CD4-positive, alpha-beta T cell treated with Interleukin-1 beta for 1 hour (primary cell): ENCODE results near the gene RNF157.

Experiments used
- DNase-seq, 2 donors: peaks; one replicate each; pipeline ENCODE4 v3.0.0-alpha.2; 2020 to 2022

RNF157 gene

DNA sequence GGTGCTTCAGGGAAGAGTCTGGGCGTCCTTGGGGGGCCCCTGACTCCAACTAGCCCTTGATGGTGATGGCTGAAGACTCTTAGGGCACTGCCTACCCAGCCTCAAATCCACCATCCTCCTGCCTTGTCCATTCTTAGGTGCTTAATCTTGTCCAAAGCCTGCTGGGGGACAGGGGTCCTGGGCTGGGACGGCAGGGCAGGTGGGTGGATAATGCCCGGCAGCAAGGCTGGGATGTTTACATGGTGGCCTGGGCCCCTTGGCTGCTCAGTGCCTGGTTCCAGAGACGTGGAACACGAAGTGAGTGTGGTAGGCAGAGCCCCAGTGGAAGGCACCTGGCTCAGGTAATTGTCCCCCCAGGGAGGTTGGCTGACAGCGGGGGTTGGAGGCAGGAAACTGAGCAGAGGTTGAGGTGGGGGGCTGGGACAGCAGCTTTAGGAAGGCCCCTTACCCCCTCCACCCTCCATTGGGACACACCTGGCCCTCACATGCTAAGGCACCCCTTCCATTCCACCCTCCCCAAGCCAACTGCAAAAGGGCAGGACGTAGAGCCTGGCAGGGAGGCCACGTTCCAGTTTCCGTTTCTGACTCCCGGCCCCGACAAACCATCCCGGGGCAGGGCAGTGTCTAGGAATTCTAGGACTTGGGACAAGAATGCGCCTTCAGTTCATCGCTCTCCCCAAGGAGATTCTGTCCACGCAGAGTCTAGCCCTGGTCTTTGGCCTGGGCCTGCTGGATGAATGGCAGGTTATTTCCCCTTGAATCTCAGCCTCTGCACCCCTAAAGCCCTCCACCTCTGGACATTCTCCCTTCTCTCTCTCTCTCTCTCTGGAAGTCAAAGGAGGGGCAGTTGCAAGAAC, 101.2 kb downstream of the RNF157 start:
- DNase-seq, result no peak

DNA sequence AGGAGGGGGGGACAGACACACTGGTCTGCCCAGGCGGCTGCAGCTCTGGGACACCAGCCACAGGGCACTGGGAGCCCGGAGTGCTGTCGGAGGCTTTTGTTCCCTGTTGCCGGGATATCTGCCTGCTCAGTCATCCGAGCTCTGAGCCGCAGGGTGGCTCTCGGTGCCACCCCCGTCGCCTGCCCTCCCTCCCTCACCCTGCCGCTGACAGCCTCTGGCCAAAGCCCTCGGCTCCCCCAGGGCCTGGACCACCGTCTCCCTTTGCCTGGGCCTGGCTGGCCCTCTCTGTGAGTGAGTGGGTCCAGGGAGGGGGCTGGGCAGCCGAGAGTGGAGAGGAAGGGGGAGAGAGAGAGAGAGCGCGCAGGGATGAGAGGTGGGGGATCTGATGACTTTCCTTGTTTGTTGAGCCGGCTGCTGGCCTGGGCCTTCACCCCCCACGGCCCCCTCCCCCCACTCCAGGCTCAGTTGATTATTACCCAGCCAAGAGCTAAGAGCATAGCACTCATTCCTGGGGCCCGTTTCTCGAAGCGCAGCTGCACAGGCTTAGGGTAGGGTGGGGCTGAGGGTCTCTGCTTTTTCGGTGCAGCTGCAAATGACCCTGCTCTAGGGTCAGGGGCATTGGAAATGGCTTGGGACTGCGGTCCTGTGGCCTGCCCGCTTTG, 101.9 kb downstream of the RNF157 start:
- DNase-seq, result no peak

DNA sequence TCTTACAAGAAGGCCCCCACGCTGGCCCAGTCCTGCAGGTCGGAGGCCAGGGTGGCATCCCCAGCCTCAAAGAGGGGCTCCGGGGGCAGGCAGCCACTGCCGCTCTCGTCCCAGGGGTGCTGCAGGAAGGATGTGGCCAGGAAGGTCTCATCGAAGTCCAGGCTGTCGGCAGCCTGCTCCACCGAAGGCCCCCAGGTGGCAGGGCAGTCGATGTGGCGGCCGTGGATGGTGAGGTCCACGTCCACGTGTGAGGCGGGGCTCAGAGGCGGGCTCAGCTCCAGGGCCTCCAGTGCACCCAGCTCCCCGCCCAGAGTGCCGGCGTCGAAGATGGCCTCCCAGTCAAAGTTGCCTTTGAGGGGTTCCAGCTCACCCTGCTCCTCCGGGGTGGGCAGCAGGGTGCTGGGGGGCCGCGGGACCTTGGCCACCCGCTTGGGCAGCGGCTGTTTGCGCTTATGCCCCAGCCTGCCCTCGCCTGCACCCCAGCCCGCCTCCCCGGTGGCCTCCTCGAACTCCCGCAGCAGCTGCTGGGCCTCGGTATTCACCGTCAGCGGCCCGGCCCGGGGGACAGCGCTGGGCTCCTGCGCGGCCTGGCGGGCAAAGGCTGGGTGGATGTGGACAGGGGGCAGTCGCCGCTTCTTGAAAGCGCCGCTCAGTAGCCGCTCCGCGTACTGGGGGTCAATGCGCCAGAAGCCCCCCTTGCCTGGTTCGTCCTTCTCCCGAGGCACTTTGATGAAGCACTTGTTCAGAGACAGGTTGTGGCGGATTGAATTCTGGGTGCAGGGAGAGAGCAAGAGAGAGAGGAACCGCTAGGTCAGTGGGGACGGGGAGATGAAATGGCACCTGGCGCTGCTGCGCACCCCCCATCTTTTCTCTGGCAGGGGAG, 102.7 kb downstream of the RNF157 start:
- DNase-seq, result no peak

DNA sequence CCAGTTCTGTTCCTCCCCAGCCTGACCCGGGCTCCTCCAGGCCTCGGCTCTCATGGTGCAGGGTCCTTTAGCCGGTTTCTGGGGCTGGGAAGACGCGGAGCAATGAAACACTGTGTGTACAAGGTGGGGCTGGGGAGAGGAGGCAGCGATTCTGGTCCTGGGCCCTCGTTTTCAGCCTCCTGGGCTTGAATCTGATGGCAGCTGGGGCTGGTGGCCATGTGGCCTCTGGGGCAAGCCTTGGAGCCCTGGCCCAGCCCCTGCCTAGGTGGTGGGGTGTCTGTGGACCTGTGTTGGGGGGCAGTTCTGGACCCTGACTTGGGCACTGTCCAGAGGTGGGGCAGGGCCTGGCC, 103.3 kb downstream of the RNF157 start:
- no peak for DNase-seq

DNA sequence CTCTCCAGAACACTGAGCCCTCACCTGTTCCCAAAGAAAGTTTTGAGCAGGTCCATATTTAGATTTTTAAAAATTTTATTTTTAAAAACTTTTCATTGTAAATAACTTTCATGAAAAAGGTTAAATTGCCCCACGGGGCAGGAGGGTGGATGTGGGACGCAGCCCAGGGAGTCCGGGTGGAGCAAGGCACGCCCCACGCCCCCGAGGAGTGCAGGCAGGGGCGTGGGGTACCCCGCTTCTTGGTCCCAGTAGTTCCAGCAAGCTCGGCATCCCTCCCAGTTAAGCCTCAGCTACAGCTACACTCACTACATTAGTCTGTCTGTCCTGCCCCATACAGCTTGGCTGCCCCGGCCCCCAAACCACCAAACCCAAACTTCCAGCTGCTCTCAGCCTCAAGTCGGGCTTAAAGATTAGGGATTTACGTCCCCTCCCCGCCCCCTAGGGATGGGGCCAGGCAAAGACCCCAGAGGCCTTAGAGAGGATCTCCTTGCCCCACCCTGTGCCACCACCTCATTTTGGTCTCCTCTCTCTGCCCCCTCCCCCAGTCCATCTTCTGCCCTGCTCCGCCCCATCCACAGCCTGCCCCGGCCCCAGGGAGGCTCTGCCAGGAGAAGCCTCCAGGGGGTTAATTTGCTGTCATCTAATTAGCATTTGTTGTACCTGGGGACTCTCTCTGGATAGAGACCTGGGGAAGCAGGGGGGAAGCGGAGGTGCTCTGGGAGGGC, 103.9 kb downstream of the RNF157 start:
- DNase-seq, result no peak

DNA sequence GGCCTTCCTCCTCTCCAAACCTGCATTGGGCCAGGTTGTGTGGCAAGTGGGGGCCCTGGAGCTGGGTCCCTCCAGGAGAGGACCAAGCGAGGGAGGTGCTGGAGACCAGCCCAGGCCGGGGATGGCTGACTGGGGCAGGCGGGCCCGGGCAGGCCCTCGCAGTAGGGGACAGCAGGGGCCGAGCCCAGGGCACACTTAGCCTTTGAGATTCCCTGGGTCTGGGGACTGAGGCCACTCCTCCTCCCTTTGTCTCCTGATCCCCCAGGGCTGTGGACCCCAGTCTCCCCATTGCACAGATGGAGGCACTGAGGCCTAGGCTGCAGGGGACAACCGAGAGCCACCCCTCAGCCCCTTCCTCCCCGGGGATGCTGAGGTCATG, 104.5 kb downstream of the RNF157 start:
- no peak for DNase-seq

DNA sequence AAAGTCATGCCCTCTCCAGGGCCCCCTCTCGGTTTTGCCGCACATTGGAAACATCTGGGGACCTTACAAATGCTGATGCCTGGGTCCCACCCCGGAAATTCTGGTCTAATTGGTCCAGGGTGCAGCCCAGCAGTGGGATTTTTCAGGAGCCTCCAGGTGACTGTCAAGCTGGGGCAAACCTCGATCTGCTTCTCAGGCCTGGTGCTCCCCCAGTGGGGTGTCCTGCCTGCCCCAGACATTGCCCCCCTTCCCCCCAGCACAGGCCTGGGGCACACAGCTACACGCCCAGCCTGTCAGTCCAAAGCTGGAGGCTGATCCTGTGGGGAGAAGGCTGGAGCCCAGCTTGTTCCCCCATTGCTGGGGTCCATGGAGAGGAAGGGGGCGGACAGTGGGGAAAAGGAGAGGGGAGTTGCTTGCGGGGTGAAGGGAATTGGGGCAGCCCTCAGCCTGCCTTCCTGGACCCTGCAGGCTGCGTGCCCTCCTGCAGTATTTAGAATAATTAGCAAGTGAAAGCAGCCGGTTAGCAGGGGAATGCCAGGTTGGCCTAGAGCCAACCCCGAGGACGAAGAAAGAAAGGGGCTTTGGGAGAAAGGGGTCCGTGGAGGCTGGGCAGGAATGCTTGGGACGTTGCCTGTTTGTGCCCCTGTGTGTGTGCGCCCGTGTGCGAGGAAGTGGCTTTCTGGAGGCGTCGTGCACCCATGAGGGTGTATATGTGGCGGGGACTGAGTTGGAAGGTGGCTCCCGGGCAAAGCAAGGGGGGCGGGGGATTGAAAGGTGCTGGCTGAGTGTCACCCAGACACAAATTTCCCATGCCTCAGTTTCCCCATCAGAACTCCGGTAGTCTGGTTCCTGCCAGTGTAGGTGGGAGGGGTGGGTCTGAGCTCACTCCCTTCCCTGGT, 105.1 kb downstream of the RNF157 start:
- DNase-seq, result no peak

DNA sequence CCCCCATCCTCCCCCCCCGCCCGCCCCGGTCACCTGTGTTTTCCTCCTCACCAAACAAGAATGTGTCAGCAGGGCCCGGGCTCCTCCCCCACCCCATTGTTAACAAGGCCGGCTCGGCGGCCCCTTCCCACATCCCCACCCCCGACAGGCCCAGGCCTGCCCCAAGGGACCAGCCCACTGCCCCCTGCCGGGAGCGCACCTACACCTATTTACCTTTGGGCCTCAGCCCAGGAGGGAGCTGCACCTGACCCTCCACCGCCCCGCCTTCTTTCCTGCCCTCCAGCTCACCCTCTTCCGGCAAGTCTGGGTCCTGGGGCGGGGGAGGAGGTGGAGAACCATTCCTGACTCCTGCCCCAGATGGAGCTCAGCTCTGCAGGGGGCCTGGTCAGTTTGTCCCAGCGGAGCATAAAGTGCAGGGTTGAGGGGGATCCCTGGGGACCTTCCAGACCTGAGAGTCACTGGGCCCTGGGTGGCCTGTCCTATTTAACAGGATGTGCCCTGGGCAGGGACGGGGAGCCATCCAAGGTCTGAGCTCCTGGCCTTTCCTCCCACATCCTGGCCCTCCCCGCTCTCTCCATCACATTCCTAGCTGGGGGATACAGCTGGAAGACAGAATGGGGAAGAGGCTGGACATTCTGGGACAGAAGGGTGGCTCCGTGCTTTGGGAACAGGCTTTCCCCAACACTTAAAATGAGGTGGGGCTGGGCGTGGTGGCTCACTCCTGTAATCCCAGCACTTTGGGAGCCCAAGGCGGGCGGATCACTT, 107.5 kb downstream of the RNF157 start:
- DNase-seq, result no peak

DNA sequence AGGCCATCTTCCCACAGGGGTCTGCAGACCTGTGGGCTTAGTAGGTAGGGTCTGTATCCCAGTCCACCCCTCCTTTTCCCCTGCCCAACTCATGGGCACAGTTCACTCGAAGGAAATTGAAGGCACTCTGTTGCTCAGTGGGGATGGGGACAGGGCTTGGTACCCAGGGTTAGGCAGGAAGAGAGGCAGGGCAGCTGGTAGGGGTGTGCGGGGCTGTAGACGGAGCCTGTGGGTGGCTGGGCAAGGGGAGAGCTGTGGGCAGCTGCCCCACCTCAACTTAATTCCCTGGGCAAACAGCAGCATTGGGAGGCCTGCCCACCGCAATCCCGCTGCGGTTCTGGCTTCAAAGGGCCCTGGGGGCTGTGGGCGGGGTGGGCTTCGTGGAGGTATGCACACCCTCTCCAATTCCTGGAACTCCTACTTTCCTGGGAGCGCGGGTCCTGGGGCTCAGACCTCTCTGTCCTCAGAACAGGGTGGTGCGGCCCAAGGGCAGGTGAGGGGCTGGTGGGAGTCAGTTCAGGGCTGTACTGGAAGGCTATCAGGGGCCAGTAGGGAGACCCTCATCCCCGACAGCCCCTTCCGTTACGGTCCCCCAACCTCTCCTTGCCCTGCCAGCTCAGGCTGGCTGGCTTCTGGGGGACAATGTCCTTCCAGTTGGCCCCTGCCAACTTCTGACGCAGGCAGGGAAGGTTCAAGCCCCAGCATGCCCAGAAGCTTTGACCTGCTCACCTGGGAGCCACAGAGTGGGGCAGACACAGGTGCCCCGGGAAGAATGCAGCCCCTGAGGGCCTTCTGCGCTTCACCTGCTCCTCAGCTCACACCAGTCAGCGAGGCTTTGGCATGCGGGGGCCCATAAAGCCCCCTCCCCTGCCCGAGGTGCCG, 108.4 kb downstream of the RNF157 start:
- DNase-seq, result no peak

DNA sequence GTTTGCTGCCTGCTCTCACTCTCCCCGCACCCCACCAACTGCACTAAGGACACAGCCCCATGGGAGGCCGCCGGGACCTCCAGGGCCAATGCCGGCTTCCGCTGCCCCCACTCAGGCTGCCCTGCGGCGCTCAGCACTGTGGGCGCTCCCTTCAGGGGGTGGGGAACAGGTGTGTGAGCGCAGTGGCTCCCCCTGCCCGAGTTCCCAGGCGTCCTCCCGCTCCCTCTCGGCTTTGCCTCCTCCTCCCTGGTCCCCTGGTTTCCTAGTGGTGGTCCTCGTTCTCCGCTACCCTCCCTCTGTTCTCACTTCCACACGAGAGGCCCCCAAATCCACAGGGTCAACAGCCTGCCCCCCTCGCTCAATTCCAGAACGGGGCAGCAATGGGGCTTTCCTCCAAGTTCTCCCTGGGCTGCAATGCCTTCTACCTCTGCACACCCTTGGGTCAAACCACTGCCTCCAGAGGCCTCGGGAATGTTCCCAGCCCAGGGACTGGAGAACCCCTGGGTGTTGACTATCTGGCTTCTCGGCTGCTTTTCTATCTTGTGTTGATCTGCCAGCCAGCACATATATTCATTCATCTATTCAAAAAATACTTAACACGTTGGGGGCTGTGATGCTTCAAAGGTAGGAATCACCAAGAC, 109.1 kb downstream of the RNF157 start:
- DNase-seq, result no peak

DNA sequence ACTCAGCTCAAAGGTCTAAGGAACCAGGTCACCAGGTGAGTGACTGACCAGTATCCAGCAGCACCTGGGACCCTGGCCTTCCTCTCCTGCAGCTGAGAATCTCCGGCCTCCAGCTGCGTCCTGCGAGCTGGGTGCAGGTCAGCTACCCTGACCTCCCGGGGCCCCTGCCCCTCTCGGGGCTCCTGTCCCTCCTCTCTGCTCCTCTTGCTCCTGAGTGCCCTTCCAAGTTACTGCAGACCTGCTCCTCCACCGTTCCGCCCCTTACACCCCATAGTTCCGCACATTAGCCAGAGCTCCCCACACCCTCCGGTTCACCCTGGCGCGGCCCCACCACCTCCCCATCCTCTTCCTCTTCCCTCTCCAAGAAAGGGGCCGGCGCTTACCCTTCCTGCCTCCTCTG, 109.8 kb downstream of the RNF157 start:
- DNase-seq, result no peak

DNA sequence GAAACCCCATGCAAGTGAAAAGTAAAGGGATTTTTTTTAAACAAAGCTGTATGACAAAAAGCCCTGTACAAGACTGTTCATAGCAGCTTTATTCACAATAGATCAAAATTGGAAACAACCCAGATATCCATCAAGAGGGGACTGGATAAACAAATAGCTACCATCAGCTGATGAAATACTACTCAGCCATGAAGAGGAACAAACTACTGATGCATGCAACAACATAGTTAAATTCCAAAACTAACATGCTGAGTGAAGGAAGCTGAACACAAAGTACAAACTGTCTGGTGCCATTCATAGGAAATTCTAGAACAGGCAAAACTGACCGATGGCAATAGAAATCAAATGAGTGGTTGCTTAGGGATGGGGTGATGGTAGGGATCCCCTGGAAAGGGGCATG, 114.4 kb downstream of the RNF157 start:
- no peak for DNase-seq

DNA sequence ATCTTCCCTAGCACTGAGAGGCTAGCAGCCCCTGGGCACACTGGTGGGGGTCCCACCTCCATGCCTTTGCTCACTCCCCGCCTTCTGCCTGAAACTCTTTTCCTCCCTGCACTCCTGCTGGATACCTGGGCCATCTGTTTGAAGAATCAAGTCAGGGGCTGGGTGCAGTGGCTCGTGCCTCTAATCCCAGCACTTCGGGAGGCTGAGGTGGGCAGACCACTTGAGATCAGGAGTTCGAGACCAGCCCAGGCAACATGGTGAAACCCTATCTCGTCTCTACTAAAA, 115.0 kb downstream of the RNF157 start:
- DNase-seq, result no peak

DNA sequence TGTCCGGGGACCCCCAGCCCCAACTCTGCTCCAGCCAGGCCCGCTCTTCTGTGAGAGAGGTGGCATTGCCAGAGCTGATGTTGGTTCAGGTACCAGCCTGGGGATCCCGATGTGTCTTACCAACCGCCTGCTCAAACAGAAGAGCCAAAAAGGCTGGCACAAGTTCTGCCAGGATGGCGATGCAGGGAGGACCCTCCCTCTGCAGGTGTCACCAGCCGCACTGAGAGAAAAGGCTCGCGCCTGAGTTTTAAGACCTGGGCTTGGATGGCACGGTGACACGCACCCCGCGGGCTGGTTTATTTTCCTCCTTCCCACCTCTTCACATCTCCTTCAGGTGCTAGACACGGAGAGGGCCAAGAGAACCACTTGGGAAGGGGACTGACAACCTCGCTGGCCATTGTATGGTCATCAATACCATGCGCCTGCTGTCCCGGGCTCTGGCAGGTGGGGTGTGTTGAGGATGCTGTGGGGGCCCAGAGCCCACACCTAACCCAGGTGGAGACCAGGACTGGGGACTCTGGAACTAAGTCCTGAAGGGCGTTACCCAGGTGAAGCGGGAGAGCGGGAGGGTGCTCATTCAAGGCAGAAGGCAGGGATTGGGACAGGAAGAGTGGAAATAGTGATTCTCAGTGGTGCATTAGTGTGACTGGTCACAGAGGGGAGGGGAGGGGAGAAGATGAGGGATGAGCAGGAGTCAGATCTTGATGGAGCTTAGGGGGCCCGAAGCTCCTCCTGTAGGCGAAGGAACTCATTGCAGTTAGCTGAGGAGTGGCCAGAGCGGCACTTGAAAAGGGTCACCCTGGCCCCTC, 115.5 kb downstream of the RNF157 start:
- DNase-seq, result no peak

DNA sequence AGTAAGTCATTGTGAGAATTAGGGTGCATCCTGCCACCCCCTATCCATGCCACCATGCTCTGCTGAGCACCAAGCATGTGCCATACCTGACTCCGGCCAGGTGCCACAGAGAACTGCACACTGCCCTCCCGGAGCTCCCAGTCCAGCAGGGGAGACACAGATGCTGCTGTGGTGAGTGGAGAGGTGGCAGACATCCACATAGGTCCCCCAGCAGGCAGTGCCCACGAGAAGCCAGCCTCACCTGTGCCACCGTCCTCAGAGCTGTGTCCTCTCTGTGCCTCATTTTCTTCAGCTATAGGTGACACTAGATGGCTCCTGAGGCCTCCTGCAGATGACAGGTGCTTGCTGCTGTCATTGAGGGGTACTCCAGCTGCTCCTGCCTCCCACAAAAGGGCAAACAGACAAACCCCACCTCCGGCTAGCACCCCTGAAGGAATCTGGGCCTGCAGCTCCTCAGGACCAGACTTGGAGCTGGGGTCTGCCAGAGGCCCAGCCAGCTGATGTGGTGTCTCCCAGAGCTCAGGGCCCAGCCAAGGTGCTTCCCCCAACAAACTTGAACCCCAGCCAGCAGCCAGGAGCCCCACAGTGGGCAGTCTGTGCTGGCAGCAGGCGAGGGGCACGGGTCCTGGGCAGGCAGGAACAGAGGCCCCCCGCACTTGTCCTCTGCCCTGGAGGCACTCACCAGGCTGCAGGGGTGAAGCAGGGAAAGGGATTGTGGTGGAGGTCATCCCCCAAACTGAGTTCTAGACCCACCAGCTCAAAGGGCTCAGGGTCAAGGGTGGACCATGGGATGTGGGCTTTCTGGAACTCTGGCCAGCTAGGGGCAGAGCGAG, 116.3 kb downstream of the RNF157 start:
- DNase-seq, result no peak

DNA sequence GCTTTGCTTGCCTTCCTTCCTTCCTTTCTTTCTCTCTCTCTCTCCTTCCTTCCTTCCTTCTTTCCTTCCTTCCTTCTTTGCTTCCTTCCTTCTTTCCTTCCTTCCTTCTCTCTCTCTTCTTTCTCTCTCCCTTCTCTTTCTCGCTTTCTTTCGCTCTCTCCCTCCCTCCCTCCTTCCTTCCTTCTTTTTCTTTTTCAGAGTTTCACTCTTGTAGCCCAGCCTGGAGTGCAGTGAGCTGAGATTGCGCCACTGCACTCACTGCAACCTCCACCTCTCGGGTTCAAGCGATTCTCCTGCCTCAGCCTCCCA, 117.1 kb downstream of the RNF157 start:
- no peak for DNase-seq

DNA sequence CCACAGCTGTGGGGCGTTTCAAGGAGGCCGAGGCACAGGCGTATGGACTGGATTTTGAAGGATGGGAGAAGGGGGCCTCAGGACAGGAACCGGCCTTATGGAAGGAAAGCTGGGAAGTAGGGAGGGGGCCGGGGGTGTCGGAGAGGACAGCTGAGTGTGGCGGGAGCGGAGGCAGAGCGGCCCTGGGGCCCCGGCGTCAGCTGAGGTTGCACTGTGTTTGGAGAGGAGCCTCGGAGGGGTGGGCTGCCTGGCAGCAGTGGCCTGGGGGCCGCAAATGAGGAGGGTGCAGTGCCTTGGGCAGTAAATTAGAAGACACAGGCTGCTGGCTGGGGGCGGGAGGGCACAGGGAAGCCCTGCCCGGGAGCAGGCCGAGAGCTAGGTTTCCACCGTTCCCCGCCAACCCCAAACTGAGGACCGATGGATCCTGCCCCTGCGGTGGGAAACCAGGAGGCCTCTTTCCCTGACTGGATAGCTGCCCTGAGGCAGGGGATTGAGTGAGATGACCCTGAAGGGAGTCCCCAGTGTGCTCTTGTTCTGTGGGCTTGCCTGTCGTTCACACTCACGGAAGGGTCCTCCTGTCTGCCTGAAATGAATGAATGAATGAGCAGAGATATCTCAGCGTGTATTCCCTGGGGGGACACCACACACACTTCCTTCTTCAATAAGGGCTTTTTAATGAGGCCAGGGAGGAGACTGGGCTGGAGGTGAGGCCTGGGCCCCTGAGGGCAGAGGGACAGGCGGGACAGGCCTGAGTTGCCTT, 117.7 kb downstream of the RNF157 start:
- no peak for DNase-seq
